Gastroesophageal sphincter (tissue), 4 donors: ENCODE results near the gene PRICKLE1. TPM values are rescaled to one million over a fixed set of nuclear protein-coding genes. Genes with fewer than 3 reads are reported as not detected.

Experiments
- ATAC-seq: fragments of 150-250 bp; one replicate; pipeline ENCODE4 v1.9.1; 2016; ENCODE audit warnings: mild to moderate bottlenecking, moderate library complexity
- H3K27ac ChIP-seq, 4 donors: fragments of 200-600 bp; sonication (generic) in 3 of 4; 1 replicate in 3 of 4; 2 replicates in 1 of 4; pipeline ENCODE4 v1.5.1; 2016 to 2019
- H3K27me3 ChIP-seq: fragments of 200-600 bp; sonication (generic); one replicate; pipeline ENCODE4 v1.5.1; 2019
- H3K36me3 ChIP-seq, 2 donors: fragments of 200-600 bp; sonication (generic); one replicate each; pipeline ENCODE4 v1.5.1; 2019; ENCODE audit warnings: control low read depth in 1 of 2
- H3K4me1 ChIP-seq, 3 donors: fragments of 200-600 bp; sonication (generic); 1 replicate in 2 of 3; 2 replicates in 1 of 3; pipeline ENCODE4 v1.5.1; 2016 to 2019; ENCODE audit warnings: control low read depth in 2 of 3
- H3K4me3 ChIP-seq, 2 donors: fragments of 200-600 bp; sonication (generic); one replicate each; pipeline ENCODE4 v1.5.1; 2019; ENCODE audit warnings: mild to moderate bottlenecking in 1 of 2, moderate library complexity in 1 of 2
- H3K9me3 ChIP-seq, 3 donors: fragments of 200-600 bp; sonication (generic); one replicate each; pipeline ENCODE4 v1.5.1; 2017 to 2019; ENCODE audit warnings: control low read depth in 2 of 3
- CTCF ChIP-seq, 4 experiments: fragments of 200-600 bp in 2 of 4; fragments of 450-650 bp in 2 of 4; sonication (generic) in 1 of 4; IDR thresholded peaks; one replicate each; pipeline ENCODE4 v1.5.1; 2017 to 2019; ENCODE audit warnings: antibody characterized with exemption in 4 of 4, mild to moderate bottlenecking in 2 of 4, moderate library complexity in 2 of 4
- EP300 ChIP-seq: sonication (generic); formaldehyde crosslinking; IDR thresholded peaks from one replicate; pipeline ENCODE4 v1.6.1; 2017; ENCODE audit warnings: antibody characterized with exemption, mild to moderate bottlenecking
- POLR2A ChIP-seq, 2 donors: fragments of 450-650 bp; IDR thresholded peaks; one replicate each; pipeline ENCODE4 v1.6.1; 2017; ENCODE audit warnings: antibody characterized with exemption in 2 of 2, mild to moderate bottlenecking in 2 of 2, moderate library complexity in 1 of 2
- POLR2AphosphoS5 ChIP-seq: sonication (generic); formaldehyde crosslinking; IDR thresholded peaks from one replicate; pipeline ENCODE4 v1.6.1; 2017; ENCODE audit warnings: antibody characterized with exemption
- WGBS, 2 donors: methylation state at CpG; one replicate each; pipeline ENCODE4 v1.1.5; 2018; ENCODE audit warnings: low coverage in 1 of 2; 5-methylcytosine and 5-hydroxymethylcytosine counted together
- total RNA-seq, 4 donors: library from RNA; depleted of rRNA; stranded (reverse); fragments of >200 nt; gene quantifications; one replicate each; pipeline ENCODE4 v1.1.0, GENCODE V29; 2016

PRICKLE1 gene
- total RNA-seq = 10 to 100 TPM in 3 of 4 donors, 1 to 10 TPM in 1; 8.3 to 30.0 (median 23.3) TPM

DNA sequence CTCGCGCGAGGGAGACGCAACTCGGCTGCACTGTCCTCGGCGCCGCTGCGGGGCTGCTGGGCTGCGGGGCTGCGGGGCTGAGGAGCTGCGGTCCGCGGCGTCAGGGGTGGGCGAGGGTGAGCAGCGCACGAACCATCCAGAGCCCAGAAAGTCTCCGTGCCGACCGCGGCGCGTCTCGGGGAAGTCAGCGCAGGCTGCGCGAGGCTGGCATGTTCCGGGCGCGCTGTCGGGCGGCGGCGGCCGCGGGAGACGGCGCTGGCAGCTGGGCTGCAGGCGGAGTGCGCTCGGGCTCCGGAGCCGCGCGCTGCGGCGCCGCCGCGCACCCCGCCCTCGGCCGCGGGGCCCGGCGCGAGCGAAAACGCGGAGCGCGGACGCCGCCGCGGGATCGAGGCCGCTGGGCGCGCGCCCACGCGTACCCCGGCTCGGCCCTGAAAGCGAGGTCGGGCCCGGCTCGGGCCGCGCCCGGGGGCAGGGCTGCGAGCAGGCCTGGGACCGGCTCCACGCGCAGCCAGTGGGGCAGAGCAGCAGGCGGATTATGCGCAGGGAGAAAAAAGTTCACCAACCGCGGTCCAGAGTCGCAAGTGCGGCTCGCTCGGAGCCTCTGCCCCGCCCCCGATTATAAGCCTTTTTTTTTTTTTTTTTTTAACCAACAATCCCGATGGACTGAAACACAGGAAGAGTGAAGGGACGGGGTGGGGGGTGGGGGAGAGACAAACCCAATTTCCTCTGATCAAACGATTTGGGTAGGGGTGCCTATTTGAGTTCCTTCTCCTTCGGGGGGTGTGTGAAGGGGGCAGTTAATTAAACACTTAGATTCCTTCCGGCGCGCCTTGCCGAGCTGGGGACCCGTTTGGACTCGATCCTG, at the start of gene PRICKLE1:
Gene PRICKLE1, minus strand, starts transcription at position 282 of the 865 bp plus-strand sequence. CDS start 117,230 bp downstream, outside the sequence.
- peak; percentile 85 for ATAC-seq
- peak within 1 kb of the TSS; percentile 2 to 86 (median 82) for H3K27ac ChIP-seq
- H3K36me3 ChIP-seq = no peaks in the 10 kb centered on the region
- H3K4me1 ChIP-seq = peaks cover 0 to 57% (median 4%) of the 10 kb centered on the region in 3 donors
- H3K4me3 ChIP-seq = peak within 1 kb of the TSS; percentile 66 to 78
- TF ChIP-seq CTCF (IDR thresholded peaks at IDR 0.05) = no peak
- TF ChIP-seq POLR2AphosphoS5 = no peak
- TF ChIP-seq POLR2A (IDR thresholded peaks at IDR 0.05) = peak in 1 of 2 donors; percentile 16
- peaks cover 6% of the 10 kb centered on the region for H3K27me3 ChIP-seq
- WGBS, 2 donors = 0% methylated on average over 13 of the region's 107 CpGs; no CpG with 5 or more reads in 1 of the 2 donors
- no peaks in the 10 kb centered on the region for H3K9me3 ChIP-seq

DNA sequence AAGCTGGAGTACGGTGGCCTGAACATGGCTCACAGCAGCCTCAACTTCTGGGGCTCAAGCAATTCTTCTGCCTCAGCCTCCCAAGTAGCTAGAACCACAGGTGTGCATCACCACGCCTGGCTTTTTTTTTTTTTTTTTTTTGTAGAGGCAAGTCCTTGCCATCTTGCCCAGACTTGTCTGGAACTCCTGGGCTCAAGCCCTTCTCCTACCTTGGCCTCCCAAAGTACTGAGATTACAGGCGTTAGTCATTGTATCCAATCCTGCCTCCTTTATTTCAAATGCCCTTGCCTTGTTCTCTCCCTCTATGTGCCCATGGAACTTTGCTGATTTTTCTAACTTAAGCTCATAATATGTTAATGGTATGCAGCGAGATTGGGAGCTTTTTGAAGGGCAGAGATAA, 49.2 kb upstream of the PRICKLE1 start:
- H3K36me3 ChIP-seq = no peaks in the 10 kb centered on the region
- ATAC-seq = no peak
- H3K4me1 ChIP-seq = no peaks in the 10 kb centered on the region
- H3K9me3 ChIP-seq = no peaks in the 10 kb centered on the region
- 86 to 100% methylated on average over 1 to 4 of the region's 4 CpGs for WGBS, 2 donors
- H3K27ac ChIP-seq = no peak overlapping the region
- no peak overlapping the region for H3K4me3 ChIP-seq
- no peaks in the 10 kb centered on the region for H3K27me3 ChIP-seq
- TF ChIP-seq POLR2A (IDR thresholded peaks at IDR 0.05) = no peak
- no peak for TF ChIP-seq EP300
- TF ChIP-seq CTCF (IDR thresholded peaks at IDR 0.05) = no peak
- TF ChIP-seq POLR2AphosphoS5 = no peak

DNA sequence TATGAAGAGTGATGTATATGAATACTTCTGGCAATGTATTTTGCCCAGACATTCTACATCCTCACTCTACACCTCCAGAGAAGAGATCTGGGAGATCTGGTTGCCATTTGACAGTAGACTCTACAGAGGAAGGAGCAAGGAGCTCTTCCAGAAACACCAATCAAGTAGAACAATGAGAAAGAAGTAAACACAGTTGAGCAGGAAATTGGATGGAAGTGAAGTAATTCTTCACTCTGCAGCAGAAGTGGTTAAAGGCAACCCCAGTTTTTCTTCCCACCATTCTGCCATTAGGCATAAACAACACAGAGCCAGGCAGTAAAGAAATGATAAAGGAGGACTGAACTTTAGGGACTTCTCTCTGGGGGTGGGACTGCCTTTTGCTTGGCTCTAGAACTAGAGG, 48.5 kb upstream of the PRICKLE1 start:
- no peak for ATAC-seq
- Histone ChIP-seq H3K36me3 (no peaks in the 10 kb centered on the region), H3K4me1 (no peaks in the 10 kb centered on the region), H3K27ac (no peak overlapping the region), H3K9me3 (no peaks in the 10 kb centered on the region), H3K27me3 (no peaks in the 10 kb centered on the region), H3K4me3 (no peak overlapping the region)
- no peak for TF ChIP-seq POLR2A (IDR thresholded peaks at IDR 0.05)
- no peak for TF ChIP-seq POLR2AphosphoS5
- no peak for TF ChIP-seq CTCF (IDR thresholded peaks at IDR 0.05)
- TF ChIP-seq EP300 = no peak

DNA sequence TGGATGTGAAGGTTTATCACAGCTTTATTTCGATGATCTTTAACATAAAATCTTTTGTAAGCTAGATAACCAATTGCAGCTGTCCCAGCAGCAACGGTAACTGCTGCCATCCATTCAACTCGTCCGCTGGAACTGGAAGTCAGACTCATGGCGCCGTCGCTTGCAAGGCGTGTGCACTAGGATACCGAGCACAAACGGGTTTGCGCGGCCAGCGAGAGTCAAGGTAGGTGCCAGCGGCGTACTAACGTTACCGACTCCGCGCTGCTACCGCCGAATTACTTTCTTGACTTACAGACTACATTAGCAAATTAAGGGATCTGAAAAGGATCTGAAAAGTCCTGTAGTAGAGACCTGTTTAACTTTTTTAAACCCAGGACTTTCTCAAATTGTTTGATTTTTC, 47.4 kb upstream of the PRICKLE1 start:
- H3K4me3 ChIP-seq = no peak overlapping the region
- no peaks in the 10 kb centered on the region for H3K9me3 ChIP-seq
- TF ChIP-seq POLR2AphosphoS5 (no peak), CTCF (IDR thresholded peaks at IDR 0.05) (no peak), EP300 (no peak), POLR2A (IDR thresholded peaks at IDR 0.05) (no peak)
- 98% methylated on average over 13 to 21 of the region's 21 CpGs for WGBS, 2 donors
- no peak overlapping the region for H3K27ac ChIP-seq
- H3K4me1 ChIP-seq = peaks cover 0 to under 1% (median 0%) of the 10 kb centered on the region in 3 donors
- no peak for ATAC-seq
- no peaks in the 10 kb centered on the region for H3K36me3 ChIP-seq
- no peaks in the 10 kb centered on the region for H3K27me3 ChIP-seq

GRCh38 chr12:42633594-42633993, 44.0 kb upstream of the PRICKLE1 start:
- Histone ChIP-seq H3K36me3 (no peaks in the 10 kb centered on the region), H3K4me3 (no peak overlapping the region), H3K27me3 (no peaks in the 10 kb centered on the region), H3K27ac (no peak overlapping the region), H3K4me1 (peaks cover 0 to 2% (median 0%) of the 10 kb centered on the region in 3 donors), H3K9me3 (no peaks in the 10 kb centered on the region)
- TF ChIP-seq EP300 = no peak
- TF ChIP-seq POLR2AphosphoS5 = no peak
- no peak for TF ChIP-seq POLR2A (IDR thresholded peaks at IDR 0.05)
- no peak for TF ChIP-seq CTCF (IDR thresholded peaks at IDR 0.05)
- no peak for ATAC-seq
- WGBS, 2 donors = 60 to 67% methylated on average over 3 to 4 of the region's 4 CpGs
